ENCODE measurements around the gene SAMD4B. TPM values are rescaled to one million over a fixed set of nuclear protein-coding genes. Genes with fewer than 3 reads are reported as not detected.
A peak's percentile ranks its signal among the peaks of the same experiment; 100 is the strongest.

Gene SAMD4B
- total and polyA plus RNA-seq, 9 of the 15 experiments (the other 6 are each of a cell fraction or from before 2014, with no cell fraction given): 3.4 to 90.5 (median 38.0) TPM

DNA sequence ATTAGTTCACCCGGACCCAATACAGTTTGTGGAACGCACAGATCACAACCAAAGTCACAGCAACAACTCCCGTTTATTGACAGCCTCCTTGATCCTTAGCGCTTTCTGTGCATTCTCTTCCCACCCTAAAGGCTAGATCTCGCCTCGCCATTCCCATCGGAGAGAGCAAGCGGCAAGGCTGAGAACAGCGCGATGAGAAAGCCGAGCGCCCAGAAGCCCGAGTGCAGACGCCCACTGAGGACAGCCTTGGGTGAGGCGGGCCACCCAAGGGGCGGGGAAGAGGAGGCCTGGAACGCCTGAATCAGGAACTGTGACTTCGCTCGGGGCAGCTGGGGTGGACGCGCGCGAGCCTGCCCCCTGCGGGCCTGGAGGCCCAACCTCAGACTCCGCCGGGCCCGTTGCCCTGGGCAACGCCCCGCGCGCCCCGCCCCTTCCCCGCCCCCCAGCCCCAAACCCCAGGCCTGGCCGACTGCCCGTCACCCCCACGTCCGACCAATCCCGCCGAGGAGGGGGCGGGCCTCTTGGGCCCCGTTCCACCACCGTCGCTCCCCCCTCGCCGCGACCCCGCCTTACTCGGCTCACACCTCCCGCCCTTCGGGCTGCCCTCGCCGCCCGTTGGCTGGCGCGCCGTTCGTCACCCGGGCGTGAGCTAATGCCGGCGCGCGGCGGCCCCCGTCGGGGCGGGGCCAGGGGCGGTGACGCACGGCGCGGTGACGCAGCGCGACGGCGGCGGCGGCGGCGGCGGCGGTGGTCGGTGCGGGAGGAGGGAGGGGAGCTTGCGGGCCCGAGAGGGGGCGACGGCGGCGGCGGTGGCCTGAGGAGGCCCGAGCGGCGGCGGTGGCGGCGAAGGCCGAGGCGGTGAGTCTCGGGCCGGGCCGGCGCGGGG is at the start of gene SAMD4B (continued):
- peak; percentile 68; the same call in 1 of the 2 replicates for TF ChIP-seq CC2D1A (IDR thresholded peaks at IDR 0.05)
- TF ChIP-seq ZNF589 (CRISPR knock-in tag; IDR thresholded peaks at IDR 0.05; ENCODE audit: low read depth): no peak
- no peak for TF ChIP-seq DDX20 (tag; IDR thresholded peaks at IDR 0.05; ENCODE audit: low read depth)
- no peak for TF ChIP-seq KDM2B (CRISPR knock-in tag; IDR thresholded peaks at IDR 0.05)
- no peak for TF ChIP-seq ZKSCAN3 (CRISPR knock-in tag; IDR thresholded peaks at IDR 0.05)
- TF ChIP-seq CREB3L1 (IDR thresholded peaks at IDR 0.05; ENCODE audit: borderline replicate concordance, low read depth): peak; percentile 61
- TF ChIP-seq HDGF (IDR thresholded peaks at IDR 0.05): no peak
- no peak for TF ChIP-seq ZNF518B (CRISPR knock-in tag; IDR thresholded peaks at IDR 0.05)
- no peak; a peak in 2 of 4 replicates for TF ChIP-seq NRF1 (conservative IDR thresholded peaks at IDR 0.05 in 1 of 2, IDR thresholded peaks at IDR 0.05 in 1 of 2)
- TF ChIP-seq ZHX1 (conservative IDR thresholded peaks at IDR 0.05; ENCODE audit: low read length): no peak; the same call in 1 of the 2 replicates
- no peak for TF ChIP-seq ZNF146 (CRISPR knock-in tag; IDR thresholded peaks at IDR 0.05; ENCODE audit: unreplicated experiment)
- TF ChIP-seq MAZ (CRISPR knock-in tag; conservative IDR thresholded peaks at IDR 0.05 in 1 of 2, IDR thresholded peaks at IDR 0.05 in 1 of 2): peak; percentile 84 to 95; a peak in 3 of 4 replicates
- TF ChIP-seq IRF2 (CRISPR knock-in tag; IDR thresholded peaks at IDR 0.05): no peak
- no peak for TF ChIP-seq CBX2 (IDR thresholded peaks at IDR 0.05; ENCODE audit: insufficient read depth, low read length, poor library complexity, severe bottlenecking)
- no peak for TF ChIP-seq ZNF717 (CRISPR knock-in tag; IDR thresholded peaks at IDR 0.05)
- no peak for TF ChIP-seq TEAD2 (tag; IDR thresholded peaks at IDR 0.05)
- TF ChIP-seq, protein P1, sequence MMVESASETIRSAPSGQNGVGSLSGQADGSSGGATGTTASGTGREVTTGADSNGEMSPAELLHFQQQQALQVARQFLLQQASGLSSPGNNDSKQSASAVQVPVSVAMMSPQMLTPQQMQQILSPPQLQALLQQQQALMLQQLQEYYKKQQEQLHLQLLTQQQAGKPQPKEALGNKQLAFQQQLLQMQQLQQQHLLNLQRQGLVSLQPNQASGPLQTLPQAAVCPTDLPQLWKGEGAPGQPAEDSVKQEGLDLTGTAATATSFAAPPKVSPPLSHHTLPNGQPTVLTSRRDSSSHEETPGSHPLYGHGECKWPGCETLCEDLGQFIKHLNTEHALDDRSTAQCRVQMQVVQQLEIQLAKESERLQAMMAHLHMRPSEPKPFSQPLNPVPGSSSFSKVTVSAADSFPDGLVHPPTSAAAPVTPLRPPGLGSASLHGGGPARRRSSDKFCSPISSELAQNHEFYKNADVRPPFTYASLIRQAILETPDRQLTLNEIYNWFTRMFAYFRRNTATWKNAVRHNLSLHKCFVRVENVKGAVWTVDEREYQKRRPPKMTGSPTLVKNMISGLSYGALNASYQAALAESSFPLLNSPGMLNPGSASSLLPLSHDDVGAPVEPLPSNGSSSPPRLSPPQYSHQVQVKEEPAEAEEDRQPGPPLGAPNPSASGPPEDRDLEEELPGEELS (CRISPR knock-in tag; IDR thresholded peaks at IDR 0.05; ENCODE audit: borderline replicate concordance): no peak
- TF ChIP-seq NCOA1 (IDR thresholded peaks at IDR 0.05; ENCODE audit: low read depth): no peak

All from K562 (cell line).